Measurements from ENCODE around the gene DOLK.

DOLK gene

GRCh38 chr9:128906741-128907140, 40.7 kb downstream of the DOLK start:
- DNase-seq (ENCODE audit: low read depth in 3 of 3) = no peak

DNA sequence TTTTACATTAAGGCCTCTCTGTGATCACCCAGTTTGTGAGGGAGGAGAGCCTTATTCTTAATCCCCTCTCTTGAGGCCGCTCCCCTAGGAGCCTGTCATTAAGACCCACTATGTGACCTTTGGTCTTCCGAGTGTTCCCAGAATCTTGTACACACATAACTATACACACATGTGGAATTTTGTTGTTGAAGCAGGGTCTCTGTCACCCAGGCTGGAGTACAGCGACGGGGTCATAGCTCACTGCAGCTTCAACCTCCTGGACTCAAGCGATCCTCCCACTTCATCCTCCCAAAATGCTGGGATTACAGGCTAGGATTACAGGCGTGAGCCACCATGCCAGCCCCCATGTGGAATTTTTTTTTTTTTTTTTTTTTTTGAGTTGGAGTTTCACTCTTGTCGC, 41.4 kb downstream of the DOLK start:
- no peak for DNase-seq (ENCODE audit: low read depth in 3 of 3)

DNA sequence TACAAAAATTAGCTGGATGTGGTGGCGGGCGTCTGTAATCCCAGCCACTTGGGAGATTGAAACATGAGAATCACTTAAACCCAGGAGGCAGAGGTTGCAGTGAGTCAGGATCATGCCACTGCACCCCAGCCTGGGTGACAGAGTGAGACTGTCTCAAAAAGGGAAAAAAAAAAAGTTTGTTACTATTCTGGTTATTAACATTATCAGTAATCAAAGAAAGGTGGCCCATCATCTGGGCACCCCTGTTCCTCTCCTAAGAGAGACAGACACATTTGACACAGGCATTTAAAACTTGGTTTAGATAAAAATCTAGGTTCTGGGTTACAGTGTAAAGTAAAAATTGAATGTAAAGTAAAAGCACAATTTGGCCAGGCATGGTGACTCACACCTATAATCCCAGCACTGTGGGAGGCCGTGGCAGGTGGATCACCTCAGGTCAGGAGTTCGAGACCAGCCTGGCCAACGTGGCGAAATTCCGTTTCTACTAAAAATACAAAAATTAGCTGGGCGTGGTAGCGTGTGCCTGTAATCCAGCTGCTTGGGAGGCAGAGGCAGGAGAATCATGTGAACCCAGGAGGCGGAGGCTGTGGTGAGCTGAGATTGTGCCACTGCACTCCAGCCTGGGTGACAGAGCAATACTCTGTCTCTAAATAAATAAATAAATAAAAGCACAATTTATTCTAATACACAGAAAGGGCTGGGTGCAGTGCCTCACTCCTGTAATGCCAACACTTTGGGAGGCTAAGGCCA, 43.4 kb downstream of the DOLK start:
- no peak for DNase-seq (ENCODE audit: low read depth in 3 of 3)

DNA sequence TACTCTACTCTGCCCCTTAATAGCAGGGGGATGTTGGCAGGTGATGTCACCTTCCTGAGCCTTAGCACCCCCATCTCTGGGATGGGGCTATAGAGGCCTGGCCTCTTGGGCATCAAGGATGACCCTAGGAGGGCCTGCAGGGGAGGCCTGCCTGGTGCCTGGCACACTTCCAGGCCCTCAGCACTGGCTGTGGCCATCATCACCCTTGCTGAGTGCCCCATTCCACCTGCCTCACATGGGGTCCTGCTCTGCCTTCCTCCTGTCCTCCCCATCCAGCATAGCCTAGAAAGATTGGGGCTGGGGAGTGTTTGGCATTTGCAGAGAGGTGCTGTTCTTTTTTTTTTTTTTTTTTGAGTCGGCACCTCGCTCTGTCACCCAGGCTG, 44.3 kb downstream of the DOLK start:
- no peak for DNase-seq (ENCODE audit: low read depth in 3 of 3)

GRCh38 chr9:128902351-128903078, 44.9 kb downstream of the DOLK start:
- peak; percentile 59 to 86 (median 66) for DNase-seq (ENCODE audit: low read depth in 3 of 3)

DNA sequence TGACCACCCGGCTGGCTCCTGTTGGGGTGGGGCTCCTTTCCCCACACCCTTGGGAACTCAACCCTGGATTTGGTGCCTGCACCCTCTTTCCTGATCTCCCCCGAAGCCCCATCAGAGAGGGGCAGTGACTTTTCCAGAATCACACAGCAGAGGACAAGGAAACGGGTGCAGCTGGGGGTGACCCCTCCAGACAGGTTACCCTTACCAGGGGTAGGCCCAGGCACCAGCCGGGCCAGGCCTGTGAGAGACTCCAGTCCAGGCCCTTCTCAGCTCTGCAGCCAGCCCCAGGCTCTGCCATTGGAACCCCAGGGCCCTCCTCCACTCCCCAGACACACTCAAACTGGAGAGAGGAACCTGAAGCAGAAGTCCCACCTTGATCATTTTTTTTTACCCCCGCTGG, 45.6 kb downstream of the DOLK start:
- no peak for DNase-seq (ENCODE audit: low read depth in 3 of 3)

DNA sequence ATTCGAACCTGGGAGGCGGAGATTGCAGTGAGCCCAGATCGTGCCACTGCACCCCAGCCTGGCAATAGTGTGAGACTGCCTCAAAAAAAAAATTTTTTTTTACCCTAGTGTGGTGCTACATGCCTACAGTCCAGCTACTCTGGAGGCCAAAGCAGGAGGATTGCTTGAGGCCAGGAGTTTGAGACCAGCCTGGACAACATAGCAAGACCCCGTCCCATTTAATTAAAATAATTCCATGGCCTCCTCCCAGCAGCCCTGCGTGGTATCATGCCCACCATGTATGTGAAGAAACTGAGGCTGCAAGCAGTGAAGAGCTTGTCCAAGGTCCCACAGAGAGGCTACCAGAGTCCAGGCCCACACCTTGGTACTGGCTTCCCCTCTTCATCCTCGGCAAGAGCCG, 46.0 kb downstream of the DOLK start:
- DNase-seq (ENCODE audit: low read depth in 3 of 3) = no peak

GRCh38 chr9:128899566-128900322, 47.7 kb downstream of the DOLK start:
- peak in 1 of 3 experiments; percentile 16 for DNase-seq (ENCODE audit: low read depth in 3 of 3)

GRCh38 chr9:128898845-128899565, 48.4 kb downstream of the DOLK start:
- DNase-seq (ENCODE audit: low read depth in 3 of 3) = no peak

GRCh38 chr9:128898382-128898781, 49.0 kb downstream of the DOLK start:
- no peak for DNase-seq (ENCODE audit: low read depth in 3 of 3)

GRCh38 chr9:128895556-128895955, 51.8 kb downstream of the DOLK start:
- no peak for DNase-seq (ENCODE audit: low read depth in 3 of 3)
